SK-N-SH (cell line): ENCODE data around the gene SLC5A1.
"Not testable (repeated sequence)": the region's sequence is repeated elsewhere in the genome, so short reads cannot be mapped to it uniquely, and the experiment has no call there.

Experiments used
- EP300 ChIP-seq, 2 experiments: IDR thresholded peaks; 2 replicates each; pipeline versions ENCODE4 v1.4.0 to v1.6.1; 2012; ENCODE audit warnings: borderline replicate concordance in 1 of 2, low read depth in 1 of 2, low read length in 1 of 2
- EZH2phosphoT487 ChIP-seq: fragments of 200-600 bp; sonication (generic); IDR thresholded peaks from 2 replicates; pipeline ENCODE4 v1.6.1; 2017; ENCODE audit warnings: low read depth, mixed run types, mild to moderate bottlenecking, antibody characterized with exemption, moderate library complexity, borderline replicate concordance
- FOXM1 ChIP-seq: IDR thresholded peaks from 2 replicates; pipeline ENCODE4 v1.4.0; 2012; ENCODE audit warnings: low read depth, mild to moderate bottlenecking
- GATA2 ChIP-seq: sonication (generic); formaldehyde crosslinking; IDR thresholded peaks from 2 replicates; pipeline ENCODE4 v1.5.0; 2020; ENCODE audit warnings: mild to moderate bottlenecking, missing genetic modification reagents
- MEF2A ChIP-seq: IDR thresholded peaks from 2 replicates; pipeline ENCODE4 v1.4.0; 2012; ENCODE audit warnings: low read depth, borderline replicate concordance
- RAD21 ChIP-seq: IDR thresholded peaks from 2 replicates; pipeline ENCODE4 v1.6.1; 2012; ENCODE audit warnings: mild to moderate bottlenecking, low read length
- RFX5 ChIP-seq: IDR thresholded peaks from 2 replicates; pipeline ENCODE4 v1.6.1; 2012; ENCODE audit warnings: mild to moderate bottlenecking, improper control_type of control experiment, low read length
- YY1 ChIP-seq: IDR thresholded peaks from 2 replicates; pipeline ENCODE4 v1.4.0; 2012; ENCODE audit warnings: low read depth, mild to moderate bottlenecking
- TF ChIP-seq, protein P1 (sequence below): IDR thresholded peaks from 2 replicates; pipeline ENCODE4 v1.4.0; 2012; ENCODE audit warnings: low read depth
- TF ChIP-seq, protein P2 (sequence below): fragments of 200-600 bp; sonication (generic); IDR thresholded peaks from 2 replicates; pipeline ENCODE4 v1.6.1; 2017; ENCODE audit warnings: antibody characterized with exemption, mild to moderate bottlenecking, moderate library complexity
- TF ChIP-seq, protein P3 (sequence below): IDR thresholded peaks from 2 replicates; pipeline ENCODE4 v1.4.0; 2012; ENCODE audit warnings: low read depth, borderline replicate concordance

DNA sequence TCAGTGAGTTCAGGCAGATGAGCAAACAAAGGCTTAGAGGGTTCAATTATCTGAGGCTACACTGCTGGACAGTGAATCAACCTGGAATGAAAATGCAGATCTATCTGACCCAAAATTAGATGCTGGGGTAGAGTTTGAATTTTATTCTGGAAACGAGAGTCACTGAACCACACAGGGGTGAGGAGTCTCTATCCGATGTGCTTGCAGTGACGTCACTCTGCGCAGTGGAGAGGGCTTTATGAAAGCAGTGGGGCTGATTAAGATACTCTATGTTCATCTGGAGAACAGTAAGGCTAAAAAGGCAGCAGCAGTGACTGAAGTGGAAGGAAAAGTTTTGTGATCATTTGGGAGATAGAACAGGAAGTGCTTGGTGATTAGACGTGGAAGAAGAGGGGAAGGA is 117.3 kb downstream of the SLC5A1 start:
- TF ChIP-seq RFX5; FOXM1; GATA2; MEF2A; YY1; RAD21; EZH2phosphoT487; EP300 (IDR thresholded peaks at IDR 0.05; ENCODE audit: borderline replicate concordance in 1 of 2, low read depth in 1 of 2, low read length in 1 of 2): not testable (repeated sequence)
- TF ChIP-seq, protein P1, sequence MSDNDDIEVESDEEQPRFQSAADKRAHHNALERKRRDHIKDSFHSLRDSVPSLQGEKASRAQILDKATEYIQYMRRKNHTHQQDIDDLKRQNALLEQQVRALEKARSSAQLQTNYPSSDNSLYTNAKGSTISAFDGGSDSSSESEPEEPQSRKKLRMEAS = not testable (repeated sequence)
- TF ChIP-seq, protein P2, sequence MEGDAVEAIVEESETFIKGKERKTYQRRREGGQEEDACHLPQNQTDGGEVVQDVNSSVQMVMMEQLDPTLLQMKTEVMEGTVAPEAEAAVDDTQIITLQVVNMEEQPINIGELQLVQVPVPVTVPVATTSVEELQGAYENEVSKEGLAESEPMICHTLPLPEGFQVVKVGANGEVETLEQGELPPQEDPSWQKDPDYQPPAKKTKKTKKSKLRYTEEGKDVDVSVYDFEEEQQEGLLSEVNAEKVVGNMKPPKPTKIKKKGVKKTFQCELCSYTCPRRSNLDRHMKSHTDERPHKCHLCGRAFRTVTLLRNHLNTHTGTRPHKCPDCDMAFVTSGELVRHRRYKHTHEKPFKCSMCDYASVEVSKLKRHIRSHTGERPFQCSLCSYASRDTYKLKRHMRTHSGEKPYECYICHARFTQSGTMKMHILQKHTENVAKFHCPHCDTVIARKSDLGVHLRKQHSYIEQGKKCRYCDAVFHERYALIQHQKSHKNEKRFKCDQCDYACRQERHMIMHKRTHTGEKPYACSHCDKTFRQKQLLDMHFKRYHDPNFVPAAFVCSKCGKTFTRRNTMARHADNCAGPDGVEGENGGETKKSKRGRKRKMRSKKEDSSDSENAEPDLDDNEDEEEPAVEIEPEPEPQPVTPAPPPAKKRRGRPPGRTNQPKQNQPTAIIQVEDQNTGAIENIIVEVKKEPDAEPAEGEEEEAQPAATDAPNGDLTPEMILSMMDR = not testable (repeated sequence)
- TF ChIP-seq, protein P3, sequence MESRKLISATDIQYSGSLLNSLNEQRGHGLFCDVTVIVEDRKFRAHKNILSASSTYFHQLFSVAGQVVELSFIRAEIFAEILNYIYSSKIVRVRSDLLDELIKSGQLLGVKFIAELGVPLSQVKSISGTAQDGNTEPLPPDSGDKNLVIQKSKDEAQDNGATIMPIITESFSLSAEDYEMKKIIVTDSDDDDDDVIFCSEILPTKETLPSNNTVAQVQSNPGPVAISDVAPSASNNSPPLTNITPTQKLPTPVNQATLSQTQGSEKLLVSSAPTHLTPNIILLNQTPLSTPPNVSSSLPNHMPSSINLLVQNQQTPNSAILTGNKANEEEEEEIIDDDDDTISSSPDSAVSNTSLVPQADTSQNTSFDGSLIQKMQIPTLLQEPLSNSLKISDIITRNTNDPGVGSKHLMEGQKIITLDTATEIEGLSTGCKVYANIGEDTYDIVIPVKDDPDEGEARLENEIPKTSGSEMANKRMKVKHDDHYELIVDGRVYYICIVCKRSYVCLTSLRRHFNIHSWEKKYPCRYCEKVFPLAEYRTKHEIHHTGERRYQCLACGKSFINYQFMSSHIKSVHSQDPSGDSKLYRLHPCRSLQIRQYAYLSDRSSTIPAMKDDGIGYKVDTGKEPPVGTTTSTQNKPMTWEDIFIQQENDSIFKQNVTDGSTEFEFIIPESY = not testable (repeated sequence)
